Pancreas (tissue), 10 donors: ENCODE measurements around the gene TSHZ2. TPM values are rescaled to one million over a fixed set of nuclear protein-coding genes. Genes with fewer than 3 reads are reported as not detected.
A peak's percentile ranks its signal among the peaks of the same experiment; 100 is the strongest.
"Not testable (repeated sequence)": the region's sequence is repeated elsewhere in the genome, so short reads cannot be mapped to it uniquely, and the experiment has no call there.

Experiments used
- ATAC-seq, 4 donors: fragments of 200-7000 bp; cut with Tn5 transposase; one replicate each; pipeline versions ENCODE4 v1.8.0 to v1.9.1; 2020; ENCODE audit warnings: mild to moderate bottlenecking in 4 of 4, moderate library complexity in 4 of 4
- DNase-seq, 6 donors: peaks; one replicate each; pipeline ENCODE4 v3.0.0-alpha.2; 2020
- FAIRE-seq: peaks from 2 replicates; lab custom pipeline; 2012; peaks lifted over from hg19 to GRCh38; lab: Jason Lieb, UNC
- H3K27ac ChIP-seq, 4 donors: fragments of 200-600 bp; sonication (generic); 1 replicate in 3 of 4; 2 replicates in 1 of 4; pipeline versions ENCODE4 v1.5.0 to v1.8.0; 2020
- H3K27me3 ChIP-seq, 4 donors: fragments of 200-600 bp; one replicate each; pipeline ENCODE4 v1.8.0; 2021
- H3K36me3 ChIP-seq, 3 donors: fragments of 200-600 bp; sonication (generic) in 1 of 3; one replicate each; pipeline versions ENCODE4 v1.5.0 to v1.8.0; 2020 to 2021
- H3K4me1 ChIP-seq, 3 donors: fragments of 200-600 bp; one replicate each; pipeline ENCODE4 v1.8.0; 2021
- H3K4me3 ChIP-seq, 4 donors: fragments of 200-600 bp; sonication (generic) in 2 of 4; one replicate each; pipeline versions ENCODE4 v1.5.0 to v1.8.0; 2020 to 2021
- H3K9me3 ChIP-seq, 4 donors: fragments of 200-600 bp; one replicate each; pipeline ENCODE4 v1.8.0; 2021
- WGBS, 2 donors: extraction: QIAGEN DNeasy Blood & Tissue Kit; methylation state at CpG; one replicate each; pipeline ENCODE4 v1.1.7; 2013; 5-methylcytosine and 5-hydroxymethylcytosine counted together
- intact Hi-C, 3 donors: fragments of 100-400 bp; cut with DNase I; formaldehyde crosslinking; loops; one replicate each; pipeline versions ENCODE4 v1.11.1 to v1.14.2; 2022
- polyA plus RNA-seq, 2 donors: library from polyadenylated mRNA; stranded (reverse); fragments of 200-250 nt; gene quantifications; one replicate each; pipeline ENCODE4 v1.2.3, GENCODE V29; 2013
- total RNA-seq, 6 donors: library from RNA; stranded (reverse); fragmentation: NEBNext Ultra II Directional in 4 of 6; extraction: Animal tissue kit (Norgen Biotek cat#: 25700) in 4 of 6; gene quantifications; one replicate each; pipeline versions ENCODE4 v1.2.1 to v1.2.4, GENCODE V29; 2021 to 2023
- TF ChIP-seq, protein P1 (sequence below), 4 donors: fragments of 200-600 bp; sonication (generic) in 3 of 4; IDR thresholded peaks; one replicate each; pipeline versions ENCODE4 v1.5.0 to v1.8.0; 2021; ENCODE audit warnings: antibody characterized with exemption in 4 of 4
- donor health status: healthy with polysubstance abuse.
- donor health status: DM: no; HTN: no; CAD: no; lungs with moderate emphysema.
- donor health status: DM: no; HTN: no; CAD: no.
- donor health status: control.
- donor health status: control.
- donor health status: Bipolar disorder and iron deficiency.
- donor health status: DM: yes; HTN: yes; CAD: no.
- donor health status: DM: no; HTN: no; CAD: no.
- donor health status: DM: no; HTN: no; CAD: no.
- donor health status: DM: yes; HTN: yes; CAD: no.

The TSHZ2 gene
- total and polyA plus RNA-seq, 8 donors, result 2.2 to 23.5 (median 4.5) TPM

DNA sequence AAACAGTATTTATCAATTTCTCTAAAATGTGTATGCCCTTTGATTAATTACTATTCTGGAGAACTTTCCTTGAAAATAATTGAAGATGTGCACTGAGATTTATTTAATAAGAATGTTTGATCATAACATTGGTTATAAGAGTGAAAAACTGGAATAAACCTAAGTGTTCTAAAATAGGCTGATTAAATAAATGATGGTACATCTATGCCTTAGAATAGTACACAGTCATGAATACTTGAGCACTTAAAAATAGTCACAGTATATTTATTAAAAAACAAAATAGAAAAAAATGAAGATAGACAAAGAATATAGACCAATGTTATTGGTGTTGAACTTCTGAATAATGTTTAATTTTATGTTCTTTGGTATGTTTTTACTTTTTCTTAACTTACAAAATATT is 528.5 kb downstream of the TSHZ2 start:
- Histone ChIP-seq H3K27ac (no peak overlapping the region), H3K4me1 (no peaks in the 10 kb centered on the region), H3K36me3 (no peaks in the 10 kb centered on the region), H3K9me3 (no peaks in the 10 kb centered on the region), H3K27me3 (no peaks in the 10 kb centered on the region), H3K4me3 (no peak overlapping the region)
- TF ChIP-seq, protein P1, sequence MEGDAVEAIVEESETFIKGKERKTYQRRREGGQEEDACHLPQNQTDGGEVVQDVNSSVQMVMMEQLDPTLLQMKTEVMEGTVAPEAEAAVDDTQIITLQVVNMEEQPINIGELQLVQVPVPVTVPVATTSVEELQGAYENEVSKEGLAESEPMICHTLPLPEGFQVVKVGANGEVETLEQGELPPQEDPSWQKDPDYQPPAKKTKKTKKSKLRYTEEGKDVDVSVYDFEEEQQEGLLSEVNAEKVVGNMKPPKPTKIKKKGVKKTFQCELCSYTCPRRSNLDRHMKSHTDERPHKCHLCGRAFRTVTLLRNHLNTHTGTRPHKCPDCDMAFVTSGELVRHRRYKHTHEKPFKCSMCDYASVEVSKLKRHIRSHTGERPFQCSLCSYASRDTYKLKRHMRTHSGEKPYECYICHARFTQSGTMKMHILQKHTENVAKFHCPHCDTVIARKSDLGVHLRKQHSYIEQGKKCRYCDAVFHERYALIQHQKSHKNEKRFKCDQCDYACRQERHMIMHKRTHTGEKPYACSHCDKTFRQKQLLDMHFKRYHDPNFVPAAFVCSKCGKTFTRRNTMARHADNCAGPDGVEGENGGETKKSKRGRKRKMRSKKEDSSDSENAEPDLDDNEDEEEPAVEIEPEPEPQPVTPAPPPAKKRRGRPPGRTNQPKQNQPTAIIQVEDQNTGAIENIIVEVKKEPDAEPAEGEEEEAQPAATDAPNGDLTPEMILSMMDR (IDR thresholded peaks at IDR 0.05), result no peak
- peak; percentile 54 for FAIRE-seq
- DNase-seq, result no peak
- intact Hi-C loops, result no loop called here
- ATAC-seq, result no peak

DNA sequence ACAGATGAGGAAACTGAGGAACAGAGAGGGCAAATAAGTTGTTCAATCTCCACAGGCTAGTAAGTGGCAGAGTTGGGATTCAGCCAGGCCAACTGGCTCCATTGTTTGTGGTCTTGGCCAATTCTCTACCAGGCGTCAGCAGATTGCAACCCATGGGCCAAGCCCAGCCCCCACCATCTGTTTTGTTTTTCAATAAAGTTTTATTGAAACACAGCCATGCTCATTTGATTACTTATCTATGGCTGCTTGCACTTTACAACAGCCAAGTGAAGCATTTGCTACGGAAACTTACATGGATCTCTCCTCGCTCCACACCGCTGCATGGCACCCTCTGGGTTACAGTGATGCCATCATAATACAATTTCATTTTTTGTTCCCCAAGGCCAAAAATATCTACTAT is 530.7 kb downstream of the TSHZ2 start:
- WGBS, 2 donors, result 87 to 91% methylated on average over 4 of the region's 4 CpGs
- Histone ChIP-seq H3K4me3 (no peak overlapping the region), H3K27ac (no peak overlapping the region), H3K4me1 (no peaks in the 10 kb centered on the region), H3K36me3 (no peaks in the 10 kb centered on the region), H3K9me3 (no peaks in the 10 kb centered on the region), H3K27me3 (no peaks in the 10 kb centered on the region)
- no peak for ATAC-seq
- TF ChIP-seq, protein P1 (IDR thresholded peaks at IDR 0.05), result no peak
- FAIRE-seq, result no peak
- no peak for DNase-seq
- intact Hi-C loops, result no loop called here

DNA sequence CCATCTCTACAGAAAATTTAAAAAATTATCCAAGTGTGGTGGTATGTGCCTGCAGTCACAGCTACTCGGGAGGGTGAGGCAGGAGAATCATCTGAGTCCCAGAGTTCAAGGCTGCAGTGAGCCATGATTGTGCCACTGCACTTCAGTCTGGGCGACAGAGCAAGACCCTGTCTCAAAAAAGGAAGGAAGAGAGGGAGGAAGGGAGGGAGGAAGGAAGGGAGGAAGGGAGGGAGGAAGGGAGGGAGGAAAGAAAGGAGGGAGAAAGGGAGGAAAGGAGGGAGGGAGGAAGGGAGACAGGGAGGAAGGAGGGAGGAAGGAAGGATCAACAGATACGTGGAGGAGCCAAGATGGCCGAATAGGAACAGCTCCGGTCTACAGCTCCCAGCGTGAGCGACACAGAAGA is 531.4 kb downstream of the TSHZ2 start:
- FAIRE-seq (no peak), ATAC-seq (no peak), DNase-seq (no peak)
- Histone ChIP-seq H3K4me1 (no peaks in the 10 kb centered on the region), H3K4me3 (no peak overlapping the region), H3K9me3 (no peaks in the 10 kb centered on the region), H3K36me3 (no peaks in the 10 kb centered on the region), H3K27ac (no peak overlapping the region), H3K27me3 (no peaks in the 10 kb centered on the region)
- TF ChIP-seq, protein P1 (IDR thresholded peaks at IDR 0.05), result no peak
- 75 to 89% methylated on average over 7 of the region's 7 CpGs for WGBS, 2 donors
- intact Hi-C loops, result no loop called here

DNA sequence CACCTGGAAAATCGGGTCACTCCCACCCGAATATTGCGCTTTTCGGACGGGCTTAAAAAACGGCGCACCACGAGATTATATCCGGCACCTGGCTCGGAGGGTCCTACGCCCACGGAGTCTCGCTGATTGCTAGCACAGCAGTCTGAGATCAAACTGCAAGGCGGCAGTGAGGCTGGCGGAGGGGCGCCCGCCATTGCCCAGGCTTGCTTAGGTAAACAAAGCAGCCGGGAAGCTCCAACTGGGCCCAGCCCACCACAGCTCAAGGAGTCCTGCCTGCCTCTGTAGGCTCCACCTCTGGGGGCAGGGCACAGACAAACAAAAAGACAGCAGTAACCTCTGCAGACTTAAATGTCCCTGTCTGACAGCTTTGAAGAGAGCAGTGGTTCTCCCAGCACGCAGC is 531.9 kb downstream of the TSHZ2 start:
- DNase-seq, H3K27ac ChIP-seq, H3K4me3 ChIP-seq, H3K36me3 ChIP-seq, H3K9me3 ChIP-seq, FAIRE-seq, H3K27me3 ChIP-seq, H3K4me1 ChIP-seq, intact Hi-C loops, ATAC-seq: not testable (repeated sequence)
- 58 to 75% methylated on average over 14 to 18 of the region's 19 CpGs for WGBS, 2 donors

DNA sequence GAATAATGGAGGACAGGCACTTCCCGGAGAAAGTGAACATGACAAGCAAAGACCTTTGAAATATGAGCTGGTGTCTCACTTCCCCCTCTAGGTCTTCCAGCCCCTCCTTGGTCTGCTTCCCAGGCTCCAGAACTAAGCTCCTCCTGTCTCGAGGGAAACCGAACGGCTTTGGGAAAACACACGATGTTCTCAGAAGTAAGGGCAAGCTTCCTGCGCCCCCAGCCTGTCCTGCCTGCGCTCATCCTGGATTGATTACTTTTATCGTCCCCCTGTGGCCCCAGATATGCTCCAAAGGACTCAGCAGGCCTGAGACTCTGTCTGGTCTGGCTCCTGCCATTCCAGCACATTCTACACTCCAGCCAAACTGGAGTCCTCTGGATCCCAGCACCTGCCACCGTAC is 538.1 kb downstream of the TSHZ2 start:
- Histone ChIP-seq H3K36me3 (no peaks in the 10 kb centered on the region), H3K27ac (no peak overlapping the region), H3K4me3 (no peak overlapping the region), H3K27me3 (no peaks in the 10 kb centered on the region), H3K9me3 (no peaks in the 10 kb centered on the region), H3K4me1 (no peaks in the 10 kb centered on the region)
- TF ChIP-seq, protein P1 (IDR thresholded peaks at IDR 0.05), result no peak
- FAIRE-seq, result no peak
- WGBS, 2 donors, result 70 to 77% methylated on average over 9 of the region's 9 CpGs
- intact Hi-C loops, result no loop called here
- DNase-seq, result no peak
- ATAC-seq, result no peak

DNA sequence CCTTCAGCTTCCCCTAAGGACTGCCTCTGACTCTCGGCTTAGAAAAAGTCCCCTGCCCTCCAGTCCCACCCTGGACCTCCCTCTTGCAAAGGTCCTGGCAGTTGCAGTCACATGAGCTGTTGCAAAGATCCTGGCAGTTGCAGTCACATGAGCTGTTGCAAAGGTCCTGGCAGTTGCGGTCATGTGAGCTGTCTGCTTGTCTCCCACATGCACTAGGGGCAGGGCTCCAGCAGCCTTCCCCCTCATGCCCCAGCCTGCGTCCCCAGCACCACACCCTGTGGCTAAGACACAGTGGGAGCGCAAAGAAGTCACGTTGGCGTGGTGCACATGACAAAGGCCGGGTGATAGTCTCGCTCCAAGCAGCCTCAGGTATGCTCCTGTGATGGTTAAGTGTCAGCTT is 538.5 kb downstream of the TSHZ2 start:
- Histone ChIP-seq H3K4me1 (no peaks in the 10 kb centered on the region), H3K4me3 (no peak overlapping the region), H3K27me3 (no peaks in the 10 kb centered on the region), H3K27ac (no peak overlapping the region), H3K9me3 (no peaks in the 10 kb centered on the region), H3K36me3 (no peaks in the 10 kb centered on the region)
- WGBS, 2 donors, result 85 to 92% methylated on average over 8 of the region's 8 CpGs
- no peak for DNase-seq
- intact Hi-C loops, result no loop called here
- no peak for FAIRE-seq
- ATAC-seq, result no peak
- TF ChIP-seq, protein P1 (IDR thresholded peaks at IDR 0.05), result no peak
